ENCODE results near the gene SHISAL2A. TPM values are rescaled to one million over a fixed set of nuclear protein-coding genes. Genes with fewer than 3 reads are reported as not detected.

Gene SHISAL2A
- total and polyA plus RNA-seq, 10 of the 15 experiments (the other 5 are each of a cell fraction or from before 2014, with no cell fraction given), result 0.18 to 0.67 (median 0.45) TPM

DNA sequence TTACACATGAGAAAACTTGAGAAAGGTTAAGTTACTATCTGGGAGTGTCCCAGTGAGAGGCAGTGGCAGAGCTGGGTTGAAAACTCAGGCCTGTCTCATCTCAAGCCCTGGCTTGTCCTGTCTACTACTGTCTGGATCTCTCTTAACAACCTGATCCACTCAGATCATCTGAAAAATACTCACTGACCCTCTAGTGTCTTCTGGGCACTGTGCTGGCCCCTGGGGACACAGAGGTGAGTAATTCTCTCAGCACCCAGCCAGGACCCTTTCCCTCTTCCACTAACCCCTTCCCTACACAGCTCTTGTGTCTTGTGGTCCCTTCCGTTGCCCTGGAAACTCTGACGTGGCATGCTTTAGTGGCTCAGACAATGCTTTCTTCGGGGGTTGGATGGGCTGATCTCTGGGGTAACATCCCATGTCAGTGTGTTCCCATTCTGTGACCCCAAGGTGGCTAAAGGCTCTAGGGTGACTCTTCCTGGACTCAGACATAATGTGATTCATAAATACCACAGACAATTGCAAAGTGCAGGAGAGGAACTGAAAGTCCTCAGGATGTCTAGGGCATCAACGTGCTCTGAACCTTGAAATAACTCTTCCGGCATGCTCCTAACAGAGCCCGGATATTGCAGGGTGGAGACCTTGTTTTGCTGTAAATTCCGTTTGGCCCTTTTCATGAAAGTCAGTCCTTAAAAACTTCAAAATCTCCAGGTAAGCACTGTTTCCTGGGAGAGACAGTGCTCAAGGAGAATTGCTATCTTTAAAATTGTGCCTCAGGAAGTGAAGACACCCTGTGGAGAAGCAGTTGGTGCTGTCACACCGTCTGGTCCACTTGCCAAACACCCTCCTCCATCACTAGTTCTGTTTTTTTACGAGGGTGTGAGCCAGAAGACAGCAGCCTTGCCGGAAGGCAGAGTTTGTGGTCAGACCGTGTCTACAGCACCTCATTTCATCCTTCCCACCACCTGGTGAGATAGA is 4.0 kb downstream of the SHISAL2A start (continued):
- TF ChIP-seq, protein P1, sequence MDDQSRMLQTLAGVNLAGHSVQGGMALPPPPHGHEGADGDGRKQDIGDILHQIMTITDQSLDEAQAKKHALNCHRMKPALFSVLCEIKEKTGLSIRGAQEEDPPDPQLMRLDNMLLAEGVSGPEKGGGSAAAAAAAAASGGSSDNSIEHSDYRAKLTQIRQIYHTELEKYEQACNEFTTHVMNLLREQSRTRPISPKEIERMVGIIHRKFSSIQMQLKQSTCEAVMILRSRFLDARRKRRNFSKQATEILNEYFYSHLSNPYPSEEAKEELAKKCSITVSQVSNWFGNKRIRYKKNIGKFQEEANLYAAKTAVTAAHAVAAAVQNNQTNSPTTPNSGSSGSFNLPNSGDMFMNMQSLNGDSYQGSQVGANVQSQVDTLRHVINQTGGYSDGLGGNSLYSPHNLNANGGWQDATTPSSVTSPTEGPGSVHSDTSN (IDR thresholded peaks at IDR 0.05; ENCODE audit: insufficient replicate concordance, low read depth, low read length), result no peak
- TF ChIP-seq, protein P2, sequence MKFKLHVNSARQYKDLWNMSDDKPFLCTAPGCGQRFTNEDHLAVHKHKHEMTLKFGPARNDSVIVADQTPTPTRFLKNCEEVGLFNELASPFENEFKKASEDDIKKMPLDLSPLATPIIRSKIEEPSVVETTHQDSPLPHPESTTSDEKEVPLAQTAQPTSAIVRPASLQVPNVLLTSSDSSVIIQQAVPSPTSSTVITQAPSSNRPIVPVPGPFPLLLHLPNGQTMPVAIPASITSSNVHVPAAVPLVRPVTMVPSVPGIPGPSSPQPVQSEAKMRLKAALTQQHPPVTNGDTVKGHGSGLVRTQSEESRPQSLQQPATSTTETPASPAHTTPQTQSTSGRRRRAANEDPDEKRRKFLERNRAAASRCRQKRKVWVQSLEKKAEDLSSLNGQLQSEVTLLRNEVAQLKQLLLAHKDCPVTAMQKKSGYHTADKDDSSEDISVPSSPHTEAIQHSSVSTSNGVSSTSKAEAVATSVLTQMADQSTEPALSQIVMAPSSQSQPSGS (IDR thresholded peaks at IDR 0.05; ENCODE audit: low read length), result peak; percentile 84
- TF ChIP-seq GATAD2B (conservative IDR thresholded peaks at IDR 0.05; ENCODE audit: low read depth), result no peak
- TF ChIP-seq EGR1 (IDR thresholded peaks at IDR 0.05; ENCODE audit: borderline replicate concordance in 1 of 2, low read depth in 2 of 2, low read length in 2 of 2), result peak in 1 of 2 experiments; percentile 20; a peak in 1 of 3 replicates
- TF ChIP-seq ZBED1 (IDR thresholded peaks at IDR 0.05; ENCODE audit: borderline replicate concordance), result 0 out of 2 replicates have a peak, but pooled peaks have one; percentile 81
- TF ChIP-seq, protein P3, sequence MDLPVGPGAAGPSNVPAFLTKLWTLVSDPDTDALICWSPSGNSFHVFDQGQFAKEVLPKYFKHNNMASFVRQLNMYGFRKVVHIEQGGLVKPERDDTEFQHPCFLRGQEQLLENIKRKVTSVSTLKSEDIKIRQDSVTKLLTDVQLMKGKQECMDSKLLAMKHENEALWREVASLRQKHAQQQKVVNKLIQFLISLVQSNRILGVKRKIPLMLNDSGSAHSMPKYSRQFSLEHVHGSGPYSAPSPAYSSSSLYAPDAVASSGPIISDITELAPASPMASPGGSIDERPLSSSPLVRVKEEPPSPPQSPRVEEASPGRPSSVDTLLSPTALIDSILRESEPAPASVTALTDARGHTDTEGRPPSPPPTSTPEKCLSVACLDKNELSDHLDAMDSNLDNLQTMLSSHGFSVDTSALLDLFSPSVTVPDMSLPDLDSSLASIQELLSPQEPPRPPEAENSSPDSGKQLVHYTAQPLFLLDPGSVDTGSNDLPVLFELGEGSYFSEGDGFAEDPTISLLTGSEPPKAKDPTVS (IDR thresholded peaks at IDR 0.05; ENCODE audit: low read depth, low read length), result no peak
- peak; percentile 62; the same call in 1 of the 2 replicates for TF ChIP-seq GABPA (IDR thresholded peaks at IDR 0.05; ENCODE audit: low read depth)
- TF ChIP-seq, protein P4, sequence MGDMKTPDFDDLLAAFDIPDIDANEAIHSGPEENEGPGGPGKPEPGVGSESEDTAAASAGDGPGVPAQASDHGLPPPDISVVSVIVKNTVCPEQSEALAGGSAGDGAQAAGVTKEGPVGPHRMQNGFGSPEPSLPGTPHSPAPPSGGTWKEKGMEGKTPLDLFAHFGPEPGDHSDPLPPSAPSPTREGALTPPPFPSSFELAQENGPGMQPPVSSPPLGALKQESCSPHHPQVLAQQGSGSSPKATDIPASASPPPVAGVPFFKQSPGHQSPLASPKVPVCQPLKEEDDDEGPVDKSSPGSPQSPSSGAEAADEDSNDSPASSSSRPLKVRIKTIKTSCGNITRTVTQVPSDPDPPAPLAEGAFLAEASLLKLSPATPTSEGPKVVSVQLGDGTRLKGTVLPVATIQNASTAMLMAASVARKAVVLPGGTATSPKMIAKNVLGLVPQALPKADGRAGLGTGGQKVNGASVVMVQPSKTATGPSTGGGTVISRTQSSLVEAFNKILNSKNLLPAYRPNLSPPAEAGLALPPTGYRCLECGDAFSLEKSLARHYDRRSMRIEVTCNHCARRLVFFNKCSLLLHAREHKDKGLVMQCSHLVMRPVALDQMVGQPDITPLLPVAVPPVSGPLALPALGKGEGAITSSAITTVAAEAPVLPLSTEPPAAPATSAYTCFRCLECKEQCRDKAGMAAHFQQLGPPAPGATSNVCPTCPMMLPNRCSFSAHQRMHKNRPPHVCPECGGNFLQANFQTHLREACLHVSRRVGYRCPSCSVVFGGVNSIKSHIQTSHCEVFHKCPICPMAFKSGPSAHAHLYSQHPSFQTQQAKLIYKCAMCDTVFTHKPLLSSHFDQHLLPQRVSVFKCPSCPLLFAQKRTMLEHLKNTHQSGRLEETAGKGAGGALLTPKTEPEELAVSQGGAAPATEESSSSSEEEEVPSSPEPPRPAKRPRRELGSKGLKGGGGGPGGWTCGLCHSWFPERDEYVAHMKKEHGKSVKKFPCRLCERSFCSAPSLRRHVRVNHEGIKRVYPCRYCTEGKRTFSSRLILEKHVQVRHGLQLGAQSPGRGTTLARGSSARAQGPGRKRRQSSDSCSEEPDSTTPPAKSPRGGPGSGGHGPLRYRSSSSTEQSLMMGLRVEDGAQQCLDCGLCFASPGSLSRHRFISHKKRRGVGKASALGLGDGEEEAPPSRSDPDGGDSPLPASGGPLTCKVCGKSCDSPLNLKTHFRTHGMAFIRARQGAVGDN (IDR thresholded peaks at IDR 0.05), result peak; percentile 84
- peak; percentile 73 for TF ChIP-seq NBN (IDR thresholded peaks at IDR 0.05)
- TF ChIP-seq SUZ12 (IDR thresholded peaks at IDR 0.05; ENCODE audit: unreplicated experiment), result no peak
- no peak for TF ChIP-seq ZZZ3 (IDR thresholded peaks at IDR 0.05; ENCODE audit: control insufficient read depth, insufficient read length, low read depth)
- TF ChIP-seq EZH2 (IDR thresholded peaks at IDR 0.05; ENCODE audit: borderline replicate concordance, control insufficient read depth, low read depth, low read length), result no peak
- no peak for TF ChIP-seq KDM1A (IDR thresholded peaks at IDR 0.05; ENCODE audit: borderline replicate concordance)
- peak; percentile 85 for TF ChIP-seq ZNF24 (IDR thresholded peaks at IDR 0.05)
- TF ChIP-seq, protein P5, sequence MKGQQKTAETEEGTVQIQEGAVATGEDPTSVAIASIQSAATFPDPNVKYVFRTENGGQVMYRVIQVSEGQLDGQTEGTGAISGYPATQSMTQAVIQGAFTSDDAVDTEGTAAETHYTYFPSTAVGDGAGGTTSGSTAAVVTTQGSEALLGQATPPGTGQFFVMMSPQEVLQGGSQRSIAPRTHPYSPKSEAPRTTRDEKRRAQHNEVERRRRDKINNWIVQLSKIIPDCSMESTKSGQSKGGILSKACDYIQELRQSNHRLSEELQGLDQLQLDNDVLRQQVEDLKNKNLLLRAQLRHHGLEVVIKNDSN (IDR thresholded peaks at IDR 0.05; ENCODE audit: borderline replicate concordance, extremely low read length, insufficient read depth, low read depth, low read length), result no peak
- TF ChIP-seq ATF7 (IDR thresholded peaks at IDR 0.05; ENCODE audit: low read depth), result peak; percentile 56
